Measurements from ENCODE around the gene MRPL28.
A peak's percentile ranks its signal among the peaks of the same experiment; 100 is the strongest.
"Not testable (repeated sequence)": the region's sequence is repeated elsewhere in the genome, so short reads cannot be mapped to it uniquely, and the experiment has no call there.

MRPL28 gene

DNA sequence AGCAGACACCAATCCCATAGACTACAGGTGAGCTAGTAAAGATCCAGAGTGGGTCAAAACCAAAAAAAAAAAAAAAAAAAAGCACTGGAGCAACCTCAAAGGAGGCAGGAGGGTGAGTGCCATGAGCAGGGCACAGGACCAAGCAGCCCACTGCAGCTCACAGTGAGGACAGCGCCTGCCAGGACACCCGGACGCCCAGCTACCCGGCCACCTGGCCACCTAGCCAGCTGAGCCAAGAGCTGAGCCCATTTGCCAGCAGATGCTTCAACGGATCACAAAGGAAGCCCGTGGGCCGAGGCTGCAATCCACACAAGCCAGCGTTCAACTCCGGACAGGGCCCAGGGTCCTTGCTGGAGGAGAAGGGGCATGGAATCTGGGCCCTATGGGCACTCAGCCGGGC lies 32.9 kb downstream of the MRPL28 start:
- DNase-seq, result no peak

DNA sequence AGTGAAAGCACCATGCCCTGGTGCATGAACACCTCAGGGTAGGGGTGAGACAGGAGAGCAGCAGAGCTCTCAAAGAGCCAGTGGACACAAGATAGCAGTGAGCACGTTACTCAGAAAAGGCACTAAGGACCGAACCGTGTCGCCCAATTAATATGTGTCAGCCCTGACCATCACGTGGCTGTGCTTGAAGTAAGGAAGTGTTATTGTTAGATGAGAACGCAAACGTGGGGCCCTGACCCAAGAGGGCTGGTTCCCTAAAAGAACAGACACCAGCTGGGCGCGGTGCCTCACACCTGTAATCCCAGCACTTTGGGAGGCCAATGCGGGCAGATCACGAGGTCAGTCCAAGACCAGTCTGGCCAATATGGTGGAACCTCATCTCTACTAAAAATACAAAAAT lies 34.1 kb downstream of the MRPL28 start:
- no peak for DNase-seq

- not testable (repeated sequence) for DNase-seq
Observed at GRCh38 chr16:334861-335632, 35.3 kb downstream of the MRPL28 start.

DNA sequence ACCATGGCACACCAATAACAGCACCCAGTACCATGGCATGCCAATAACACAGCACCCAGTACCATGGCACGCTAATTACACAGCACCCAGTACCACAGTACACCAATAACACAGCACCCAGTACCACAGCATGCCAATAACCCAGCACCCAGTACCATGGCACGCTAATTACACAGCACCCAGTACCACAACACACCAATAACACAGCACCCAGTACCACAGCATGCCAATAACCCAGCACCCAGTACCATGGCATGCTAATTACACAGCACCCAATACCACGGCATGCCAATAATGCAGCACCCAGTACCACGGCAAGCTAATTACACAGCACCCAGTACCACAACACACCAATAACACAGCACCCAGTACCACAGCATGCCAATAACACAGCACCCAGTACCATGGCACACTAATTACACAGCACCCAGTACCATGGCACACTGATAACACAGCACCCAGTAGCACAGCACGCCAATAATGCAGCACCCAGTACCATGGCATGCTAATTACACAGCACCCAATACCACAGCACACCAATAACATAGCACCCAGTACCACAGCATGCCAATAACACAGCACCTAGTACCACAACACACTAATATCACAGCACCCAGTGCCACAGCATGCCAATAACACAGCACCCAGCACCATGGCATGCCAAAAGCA lies 36.0 kb downstream of the MRPL28 start:
- not testable (repeated sequence) for DNase-seq

DNA sequence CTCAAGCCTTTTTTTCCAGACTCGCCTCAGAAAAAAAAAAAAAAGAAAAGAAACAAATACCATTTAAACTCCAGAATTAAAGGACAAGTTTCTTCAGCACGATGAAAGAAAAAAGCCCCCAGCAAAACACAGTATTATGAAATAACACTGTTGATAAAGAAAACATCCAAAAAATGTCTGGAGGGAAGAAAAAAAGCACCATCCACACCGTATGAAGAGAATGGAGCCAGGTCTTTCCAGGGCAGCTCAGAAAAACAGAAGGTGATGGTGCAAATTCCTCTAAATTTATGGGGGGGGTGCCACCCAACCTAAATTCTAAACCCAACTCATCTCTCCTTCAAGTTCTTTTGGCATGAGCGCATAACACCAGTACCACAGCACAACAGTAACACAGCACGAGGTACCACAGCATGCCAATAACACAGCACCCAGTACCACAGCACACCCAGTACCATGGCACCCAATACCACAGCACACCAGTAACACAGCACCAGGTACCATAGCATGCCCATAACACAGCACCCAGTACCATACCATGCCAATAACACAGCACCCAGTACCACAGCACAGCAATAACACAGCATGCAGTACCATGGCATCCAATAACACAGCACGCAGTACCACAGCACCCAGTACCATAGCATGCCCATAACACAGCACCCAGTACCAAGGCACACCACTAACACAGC lies 36.8 kb downstream of the MRPL28 start:
- no peak for DNase-seq

DNA sequence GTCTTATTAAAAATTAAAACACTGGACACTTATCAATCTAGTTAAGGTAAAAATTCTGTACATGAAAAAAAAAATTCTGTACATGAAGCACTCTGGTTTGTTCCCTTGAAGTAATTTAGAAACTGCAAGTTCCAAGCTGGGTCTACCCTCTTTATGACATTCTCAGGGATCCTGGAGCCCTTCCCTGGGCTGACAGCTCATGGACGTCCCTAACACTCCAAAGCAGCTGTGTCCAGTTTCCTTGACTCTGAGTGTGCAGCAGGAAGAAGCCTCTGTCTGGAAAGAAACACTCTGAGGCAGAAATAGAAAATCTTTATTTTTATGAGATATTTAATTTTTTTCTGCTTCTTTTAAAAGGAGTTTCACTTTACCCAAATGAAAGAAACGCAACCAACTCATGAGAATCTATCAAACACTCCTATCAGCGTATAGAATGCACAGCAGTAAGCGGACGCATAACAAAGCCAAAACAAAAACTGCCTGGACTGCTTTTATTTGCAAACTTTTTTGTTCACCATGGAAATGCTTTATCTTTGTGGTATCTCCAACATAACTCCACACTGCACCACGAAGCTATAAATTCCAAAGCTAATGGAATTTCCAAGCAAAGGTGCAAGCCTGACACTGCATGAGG lies 39.0 kb downstream of the MRPL28 start:
- DNase-seq, result not testable (repeated sequence)

GRCh38 chr16:330741-331140 lies 39.6 kb downstream of the MRPL28 start:
- no peak for DNase-seq

- DNase-seq, result no peak
Observed at GRCh38 chr16:325375-326145, 44.8 kb downstream of the MRPL28 start.

GRCh38 chr16:324451-325334 lies 45.6 kb downstream of the MRPL28 start:
- peak; percentile 82 for DNase-seq

- no peak for DNase-seq
Observed at GRCh38 chr16:324201-324450, 46.2 kb downstream of the MRPL28 start.

DNA sequence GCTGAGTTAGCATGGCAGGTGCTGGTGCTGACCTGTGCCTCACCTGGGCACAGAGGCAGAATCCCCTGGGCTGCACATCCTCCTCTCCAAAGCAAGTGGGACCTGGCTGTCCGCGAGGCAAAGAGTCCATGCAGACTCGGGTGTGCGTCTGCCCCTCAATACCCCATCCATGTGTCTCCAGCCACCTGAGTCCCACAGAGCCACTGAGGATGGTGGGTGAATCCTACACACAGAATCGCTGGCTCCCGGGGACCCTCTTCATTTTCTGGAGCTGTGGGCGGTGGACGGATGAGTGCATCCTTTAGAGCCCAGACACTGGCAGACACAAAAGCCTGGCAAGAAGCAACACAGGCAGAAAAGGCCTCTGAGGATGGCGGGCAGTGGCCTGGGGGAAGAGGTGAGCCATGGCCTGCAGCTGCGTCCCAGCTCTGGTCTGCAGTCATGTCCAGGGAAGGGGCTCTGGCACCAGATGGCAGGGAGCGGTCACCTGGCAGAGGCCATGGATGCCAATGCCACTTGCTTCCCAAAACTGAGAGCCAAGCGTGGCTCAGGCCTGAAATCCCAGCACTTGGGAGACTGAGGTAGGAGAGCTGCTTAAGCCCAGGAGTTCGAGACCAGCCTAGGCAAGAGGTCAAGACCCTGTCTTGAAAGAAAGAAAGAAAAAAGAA lies 47.7 kb downstream of the MRPL28 start:
- DNase-seq, result no peak

- DNase-seq, result no peak
Observed at GRCh38 chr16:321532-321931, 48.8 kb downstream of the MRPL28 start.

DNA sequence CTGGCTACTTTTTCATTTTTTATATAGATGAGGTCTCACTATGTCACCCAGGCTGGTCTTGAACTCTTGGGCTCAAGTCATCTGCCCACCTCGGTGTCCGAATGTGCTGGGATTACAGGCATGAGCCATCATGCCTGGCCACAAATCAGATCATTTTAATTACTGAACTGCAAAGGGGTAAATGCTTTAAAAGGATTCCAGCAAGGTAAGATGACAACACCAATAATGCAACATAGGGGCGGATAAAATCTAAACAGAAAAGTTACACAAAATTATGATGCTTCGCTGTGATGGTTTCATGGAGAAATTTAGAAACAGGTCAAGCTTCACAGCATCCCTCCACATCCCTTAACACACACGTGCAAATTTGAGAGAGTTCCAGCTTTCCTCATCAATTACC lies 50.1 kb downstream of the MRPL28 start:
- no peak for DNase-seq

- no peak for DNase-seq
Observed at GRCh38 chr16:318628-319027, 51.7 kb downstream of the MRPL28 start.

GRCh38 chr16:317583-317982 lies 52.8 kb downstream of the MRPL28 start:
- DNase-seq, result no peak

All from CD4-positive, alpha-beta T cell treated with Interleukin-21 for 1 hour (primary cell).